Tibial nerve (tissue), 4 donors: Measurements from ENCODE around the gene SNAPIN. TPM values are rescaled to one million over a fixed set of nuclear protein-coding genes. Genes with fewer than 3 reads are reported as not detected.

Experiments
- DNase-seq, 2 donors: peaks; one replicate each; pipeline ENCODE4 v3.0.0-alpha.2; 2019; ENCODE audit warnings: low spot score in 2 of 2
- H3K27ac ChIP-seq, 4 donors: fragments of 200-600 bp; sonication (generic) in 3 of 4; one replicate each; pipeline ENCODE4 v1.5.1; 2017 to 2019; ENCODE audit warnings: mild to moderate bottlenecking in 1 of 4
- H3K27me3 ChIP-seq, 2 donors: fragments of 200-600 bp; sonication (generic) in 1 of 2; one replicate each; pipeline versions ENCODE4 v1.5.1 to v1.6.0; 2017 to 2019
- H3K36me3 ChIP-seq, 3 donors: fragments of 200-600 bp; sonication (generic); one replicate each; pipeline ENCODE4 v1.5.1; 2018 to 2019
- H3K4me1 ChIP-seq, 4 donors: fragments of 200-600 bp; sonication (generic) in 3 of 4; one replicate each; pipeline ENCODE4 v1.5.1; 2017 to 2019
- H3K4me3 ChIP-seq, 4 donors: fragments of 200-600 bp; sonication (generic) in 3 of 4; one replicate each; pipeline ENCODE4 v1.5.1; 2017 to 2019; ENCODE audit warnings: mild to moderate bottlenecking in 1 of 4, moderate library complexity in 1 of 4
- H3K9me3 ChIP-seq, 4 donors: fragments of 200-600 bp; sonication (generic) in 3 of 4; one replicate each; pipeline ENCODE4 v1.5.1; 2017 to 2019
- CTCF ChIP-seq, 5 experiments: fragments of 200-600 bp in 3 of 5; fragments of 450-650 bp in 2 of 5; sonication (generic) in 3 of 5; IDR thresholded peaks; one replicate each; pipeline ENCODE4 v1.5.1; 2016 to 2019; ENCODE audit warnings: antibody characterized with exemption in 5 of 5, mild to moderate bottlenecking in 3 of 5, moderate library complexity in 2 of 5
- EP300 ChIP-seq, 2 donors: sonication (generic); formaldehyde crosslinking; IDR thresholded peaks; one replicate each; pipeline ENCODE4 v1.6.1; 2017; ENCODE audit warnings: antibody characterized with exemption in 2 of 2, mild to moderate bottlenecking in 1 of 2
- POLR2A ChIP-seq, 2 donors: fragments of 450-650 bp; IDR thresholded peaks; one replicate each; pipeline ENCODE4 v1.6.1; 2017; ENCODE audit warnings: antibody characterized with exemption in 2 of 2, mild to moderate bottlenecking in 2 of 2, moderate library complexity in 2 of 2
- WGBS, 2 donors: methylation state at CpG; one replicate each; pipeline ENCODE4 v1.1.5; 2018; 5-methylcytosine and 5-hydroxymethylcytosine counted together
- total RNA-seq, 4 donors: library from RNA; depleted of rRNA; stranded (reverse); fragments of >200 nt; gene quantifications; one replicate each; pipeline ENCODE4 v1.1.0, GENCODE V29; 2016

Gene SNAPIN
- total RNA-seq, 4 donors from 2014 or later: 34.1 to 59.9 (median 43.7) TPM

- H3K27ac ChIP-seq: peak overlapping the region in 2 of 4 donors; percentile 17 to 75
- H3K27me3 ChIP-seq: peaks cover 0 to 47% of the 10 kb centered on the region in 2 donors
- H3K4me1 ChIP-seq: peaks cover 0 to 32% (median 21%) of the 10 kb centered on the region in 4 donors
- no peak for DNase-seq
- no peak for TF ChIP-seq POLR2A (IDR thresholded peaks at IDR 0.05)
- no peak for TF ChIP-seq EP300 (IDR thresholded peaks at IDR 0.05)
- no peak for TF ChIP-seq CTCF (IDR thresholded peaks at IDR 0.05)
- WGBS, 2 donors: 10 to 26% methylated on average over 10 of the region's 10 CpGs
- peak overlapping the region in 3 of 4 donors; percentile 41 to 67 (median 51) for H3K4me3 ChIP-seq
- no peaks in the 10 kb centered on the region for H3K36me3 ChIP-seq
- H3K9me3 ChIP-seq: no peaks in the 10 kb centered on the region
Observed at GRCh38 chr1:153680120-153680403, 21.6 kb downstream of the SNAPIN start.

DNA sequence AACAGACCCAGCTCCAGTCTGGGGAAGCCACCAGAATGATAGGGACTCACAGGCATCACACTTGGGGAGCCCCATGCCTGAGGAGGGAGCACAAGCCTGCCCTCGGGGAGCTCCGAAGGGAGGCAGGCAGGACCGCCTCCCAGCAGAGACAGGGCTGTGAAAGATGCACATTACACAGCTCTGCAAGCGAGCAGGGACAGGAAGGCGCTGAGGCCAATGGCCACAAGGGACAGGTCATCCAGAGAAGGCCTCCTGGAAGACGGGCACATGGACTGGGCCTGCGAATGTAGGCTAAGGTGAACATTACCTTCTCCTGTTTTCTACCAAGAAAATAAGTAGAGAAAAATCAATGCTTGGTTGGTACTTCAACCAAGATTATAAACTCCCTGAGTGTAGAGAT, 24.2 kb downstream of the SNAPIN start:
- peaks cover 0 to 28% (median 19%) of the 10 kb centered on the region in 4 donors for H3K4me1 ChIP-seq
- H3K27me3 ChIP-seq: peaks cover 0 to 39% of the 10 kb centered on the region in 2 donors
- no peak for DNase-seq
- H3K9me3 ChIP-seq: no peaks in the 10 kb centered on the region
- H3K36me3 ChIP-seq: no peaks in the 10 kb centered on the region
- TF ChIP-seq POLR2A (IDR thresholded peaks at IDR 0.05) (no peak), EP300 (IDR thresholded peaks at IDR 0.05) (no peak), CTCF (IDR thresholded peaks at IDR 0.05) (no peak)
- H3K27ac ChIP-seq: no peak overlapping the region
- no peak overlapping the region for H3K4me3 ChIP-seq
- WGBS, 2 donors: 75 to 87% methylated on average over 7 of the region's 7 CpGs

- Histone ChIP-seq H3K4me3 (no peak overlapping the region), H3K4me1 (peaks cover 0 to 16% (median 9%) of the 10 kb centered on the region in 4 donors), H3K27me3 (peaks cover 0 to 27% of the 10 kb centered on the region in 2 donors), H3K9me3 (no peaks in the 10 kb centered on the region), H3K27ac (no peak overlapping the region), H3K36me3 (peaks cover 0 to 2% (median 0%) of the 10 kb centered on the region in 3 donors)
- DNase-seq: no peak
- TF ChIP-seq CTCF (IDR thresholded peaks at IDR 0.05) (no peak), POLR2A (IDR thresholded peaks at IDR 0.05) (no peak), EP300 (IDR thresholded peaks at IDR 0.05) (no peak)
- 73 to 76% methylated on average over 5 of the region's 5 CpGs for WGBS, 2 donors
Observed at GRCh38 chr1:153683854-153684253, 25.4 kb downstream of the SNAPIN start.

- Histone ChIP-seq H3K4me1 (peaks cover 0 to 6% (median 0%) of the 10 kb centered on the region in 4 donors), H3K4me3 (no peak overlapping the region), H3K27ac (no peak overlapping the region), H3K36me3 (peaks cover 0 to 6% (median 0%) of the 10 kb centered on the region in 3 donors), H3K27me3 (peaks cover 0 to 17% of the 10 kb centered on the region in 2 donors), H3K9me3 (no peaks in the 10 kb centered on the region)
- DNase-seq: no peak
- 81 to 83% methylated on average over 12 of the region's 12 CpGs for WGBS, 2 donors
- TF ChIP-seq CTCF (IDR thresholded peaks at IDR 0.05): no peak
- no peak for TF ChIP-seq EP300 (IDR thresholded peaks at IDR 0.05)
- no peak for TF ChIP-seq POLR2A (IDR thresholded peaks at IDR 0.05)
Observed at GRCh38 chr1:153684892-153685291, 26.4 kb downstream of the SNAPIN start.

- no peak for TF ChIP-seq POLR2A (IDR thresholded peaks at IDR 0.05)
- TF ChIP-seq EP300 (IDR thresholded peaks at IDR 0.05): no peak
- no peak for TF ChIP-seq CTCF (IDR thresholded peaks at IDR 0.05)
- H3K9me3 ChIP-seq: no peaks in the 10 kb centered on the region
- H3K27ac ChIP-seq: no peak overlapping the region
- H3K4me3 ChIP-seq: no peak overlapping the region
- H3K4me1 ChIP-seq: no peaks in the 10 kb centered on the region
- peaks cover 0 to 8% of the 10 kb centered on the region in 2 donors for H3K27me3 ChIP-seq
- 74 to 76% methylated on average over 11 of the region's 11 CpGs for WGBS, 2 donors
- no peak for DNase-seq
- H3K36me3 ChIP-seq: peaks cover 0 to 6% (median 0%) of the 10 kb centered on the region in 3 donors
Observed at GRCh38 chr1:153685544-153686340, 27.2 kb downstream of the SNAPIN start.
